ENCODE results near the gene IQSEC2. TPM values are rescaled to one million over a fixed set of nuclear protein-coding genes. Genes with fewer than 3 reads are reported as not detected.

IQSEC2 gene
- total RNA-seq, 1 experiment from 2014 or later: 19.8 TPM

DNA sequence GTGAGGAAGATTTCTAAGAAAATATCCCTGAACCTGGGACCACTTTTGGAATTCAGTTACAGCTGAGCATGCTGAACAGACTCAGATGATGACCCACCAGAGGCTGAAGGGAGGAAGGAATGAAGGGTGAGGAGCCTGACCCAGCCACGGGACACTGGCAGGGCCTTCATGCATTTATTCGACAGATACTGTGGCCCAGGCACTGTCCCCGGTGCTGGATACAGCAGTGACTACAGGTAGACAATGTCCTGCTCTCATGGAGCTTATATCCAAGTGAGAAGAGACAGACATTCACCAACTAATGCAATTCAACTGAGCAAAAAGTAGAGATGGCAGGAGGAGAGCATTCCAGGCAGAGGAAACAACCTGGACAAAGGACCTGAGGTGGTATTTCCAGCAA, 2.2 kb upstream of the IQSEC2 start:
- H3K4me3 Mint-ChIP-seq (ENCODE audit: unreplicated experiment): no peak overlapping the region
- POLR2A ChIA-PET: interaction anchor here (0.6 to 1.0 kb wide), 2 partner anchors 157 to 193 kb away, joined by 3 to 4 read pairs; no protein-coding TSS in a partner anchor
- CTCF ChIA-PET: interaction anchor here (0.7 to 5.7 kb wide), 30 partner anchors 12 to 238 kb away, joined by 3 to 74 read pairs (median 6); no protein-coding TSS in a partner anchor
- H3K36me3 Mint-ChIP-seq (ENCODE audit: insufficient read depth, unreplicated experiment): no peaks in the 10 kb centered on the region
- H3K27me3 Mint-ChIP-seq (ENCODE audit: insufficient read depth, unreplicated experiment): peaks cover 66% of the 10 kb centered on the region
- H3K4me1 Mint-ChIP-seq (ENCODE audit: insufficient read depth, unreplicated experiment): peaks cover 33% of the 10 kb centered on the region
- intact Hi-C loops (cut with micrococcal nuclease): no loop called here
- DNase-seq (ENCODE audit: unreplicated experiment): no peak
- no peaks in the 10 kb centered on the region for H3K9me3 Mint-ChIP-seq (ENCODE audit: unreplicated experiment)
- H3K27ac Mint-ChIP-seq (ENCODE audit: low read depth, unreplicated experiment): no peak overlapping the region
- BruUV-seq (replicated peaks): no TSS peak
- TF ChIP-seq, protein P1, sequence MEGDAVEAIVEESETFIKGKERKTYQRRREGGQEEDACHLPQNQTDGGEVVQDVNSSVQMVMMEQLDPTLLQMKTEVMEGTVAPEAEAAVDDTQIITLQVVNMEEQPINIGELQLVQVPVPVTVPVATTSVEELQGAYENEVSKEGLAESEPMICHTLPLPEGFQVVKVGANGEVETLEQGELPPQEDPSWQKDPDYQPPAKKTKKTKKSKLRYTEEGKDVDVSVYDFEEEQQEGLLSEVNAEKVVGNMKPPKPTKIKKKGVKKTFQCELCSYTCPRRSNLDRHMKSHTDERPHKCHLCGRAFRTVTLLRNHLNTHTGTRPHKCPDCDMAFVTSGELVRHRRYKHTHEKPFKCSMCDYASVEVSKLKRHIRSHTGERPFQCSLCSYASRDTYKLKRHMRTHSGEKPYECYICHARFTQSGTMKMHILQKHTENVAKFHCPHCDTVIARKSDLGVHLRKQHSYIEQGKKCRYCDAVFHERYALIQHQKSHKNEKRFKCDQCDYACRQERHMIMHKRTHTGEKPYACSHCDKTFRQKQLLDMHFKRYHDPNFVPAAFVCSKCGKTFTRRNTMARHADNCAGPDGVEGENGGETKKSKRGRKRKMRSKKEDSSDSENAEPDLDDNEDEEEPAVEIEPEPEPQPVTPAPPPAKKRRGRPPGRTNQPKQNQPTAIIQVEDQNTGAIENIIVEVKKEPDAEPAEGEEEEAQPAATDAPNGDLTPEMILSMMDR (IDR thresholded peaks at IDR 0.05; ENCODE audit: unreplicated experiment): no peak

DNA sequence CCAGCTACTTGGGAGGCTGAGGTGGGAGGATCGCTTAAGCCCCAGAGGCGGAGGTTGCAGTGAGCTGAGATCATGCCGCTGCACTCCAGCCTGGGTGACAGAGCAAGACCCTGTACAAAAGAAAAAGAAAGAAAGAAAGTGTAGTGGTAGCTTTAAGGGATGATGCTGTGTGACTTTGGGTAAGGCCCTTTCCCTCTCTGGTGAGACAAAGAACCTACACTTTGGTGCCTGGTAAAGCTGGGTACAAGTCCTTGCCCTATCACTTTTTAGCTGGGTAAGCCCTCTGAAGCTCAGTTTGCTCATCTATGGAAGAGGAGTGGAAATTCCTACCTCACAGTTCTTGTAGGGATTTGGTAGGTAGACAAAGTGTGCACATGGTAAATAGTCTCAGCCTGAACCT, 1.7 kb upstream of the IQSEC2 start:
- Mint-ChIP-seq H3K36me3 (ENCODE audit: insufficient read depth, unreplicated experiment) (no peaks in the 10 kb centered on the region), H3K4me1 (ENCODE audit: insufficient read depth, unreplicated experiment) (peaks cover 33% of the 10 kb centered on the region), H3K27ac (ENCODE audit: low read depth, unreplicated experiment) (no peak overlapping the region), H3K9me3 (ENCODE audit: unreplicated experiment) (no peaks in the 10 kb centered on the region), H3K4me3 (ENCODE audit: unreplicated experiment) (no peak overlapping the region), H3K27me3 (ENCODE audit: insufficient read depth, unreplicated experiment) (peaks cover 62% of the 10 kb centered on the region)
- TF ChIP-seq, protein P1 (IDR thresholded peaks at IDR 0.05; ENCODE audit: unreplicated experiment): no peak
- BruUV-seq (replicated peaks): no TSS peak
- POLR2A ChIA-PET: interaction anchor here (0.6 to 2.3 kb wide), 2 partner anchors 13 to 194 kb away, joined by 3 to 9 read pairs; no protein-coding TSS in a partner anchor
- CTCF ChIA-PET: interaction anchor here (0.7 to 5.7 kb wide), 17 partner anchors 8 to 220 kb away, joined by 3 to 74 read pairs (median 8); no protein-coding TSS in a partner anchor
- no peak for DNase-seq (ENCODE audit: unreplicated experiment)
- intact Hi-C loops (cut with micrococcal nuclease): no loop called here

DNA sequence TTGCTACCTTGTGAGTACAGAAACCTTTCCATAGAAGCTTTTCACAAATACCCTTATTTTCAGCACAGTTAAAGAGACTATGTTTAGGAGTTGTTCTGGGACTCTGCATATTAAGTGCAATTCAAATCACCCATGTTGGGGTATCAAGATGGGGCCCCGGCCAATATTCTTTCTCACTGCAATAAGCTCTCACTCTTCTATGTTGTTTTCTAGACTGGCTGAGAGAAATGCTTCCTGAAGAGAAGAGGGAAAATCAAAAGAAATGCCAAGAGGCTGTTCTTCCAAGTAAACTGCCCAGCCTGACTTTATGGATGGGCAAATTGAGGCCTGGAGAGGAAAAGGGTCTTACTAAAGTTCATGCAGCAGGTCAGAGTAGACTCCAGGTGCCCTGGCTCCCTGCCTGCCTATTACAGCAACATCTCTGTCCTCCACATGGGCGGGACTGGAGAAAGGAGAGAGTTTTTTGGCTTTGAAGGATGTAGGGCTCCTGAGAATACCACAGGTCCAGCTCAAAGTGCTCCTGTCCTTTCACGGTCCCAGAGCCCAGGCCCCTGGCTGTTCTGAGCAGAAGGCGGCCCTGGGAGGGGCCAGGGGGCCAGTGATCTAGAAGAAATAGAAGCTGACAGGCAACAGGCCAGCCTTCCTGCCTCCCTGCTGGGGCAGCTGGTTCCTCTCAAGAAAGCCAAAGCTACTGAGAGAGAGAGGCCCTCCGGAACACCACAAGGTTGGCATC, 745 bp upstream of the IQSEC2 start:
- ChIA-PET CTCF (interaction anchor here (0.5 to 5.7 kb wide), 14 partner anchors 9 to 1979 kb away, joined by 3 to 74 read pairs (median 5); no protein-coding TSS in a partner anchor), POLR2A (interaction anchor here (0.6 to 2.6 kb wide), 8 partner anchors 9 to 141 kb away, joined by 3 to 22 read pairs (median 7); partner anchors contain the start of genes KDM5C, RIBC1 and SMC1A)
- H3K4me1 Mint-ChIP-seq (ENCODE audit: insufficient read depth, unreplicated experiment): peaks cover 24% of the 10 kb centered on the region
- peak overlapping the region; percentile 39 for H3K27ac Mint-ChIP-seq (ENCODE audit: low read depth, unreplicated experiment)
- TF ChIP-seq, protein P1 (IDR thresholded peaks at IDR 0.05; ENCODE audit: unreplicated experiment): no peak
- no TSS peak for BruUV-seq (replicated peaks)
- H3K36me3 Mint-ChIP-seq (ENCODE audit: insufficient read depth, unreplicated experiment): no peaks in the 10 kb centered on the region
- H3K4me3 Mint-ChIP-seq (ENCODE audit: unreplicated experiment): peak overlapping the region; percentile 71
- peaks cover 53% of the 10 kb centered on the region for H3K27me3 Mint-ChIP-seq (ENCODE audit: insufficient read depth, unreplicated experiment)
- intact Hi-C loops (cut with micrococcal nuclease): loop anchor here (2.0 kb wide), 2 partner anchors 19 to 33 kb away; no protein-coding TSS in a partner anchor
- H3K9me3 Mint-ChIP-seq (ENCODE audit: unreplicated experiment): no peaks in the 10 kb centered on the region
- DNase-seq (ENCODE audit: unreplicated experiment): no peak

Measured in MCF 10A (cell line).